ENCODE measurements around the gene CCDC89. TPM values are rescaled to one million over a fixed set of nuclear protein-coding genes. Genes with fewer than 3 reads are reported as not detected.

Gene CCDC89
- total and polyA plus RNA-seq, 9 of the 15 experiments (the other 6 are each of a cell fraction or from before 2014, with no cell fraction given): 0.07 to 0.09 TPM; not detected in 7

DNA sequence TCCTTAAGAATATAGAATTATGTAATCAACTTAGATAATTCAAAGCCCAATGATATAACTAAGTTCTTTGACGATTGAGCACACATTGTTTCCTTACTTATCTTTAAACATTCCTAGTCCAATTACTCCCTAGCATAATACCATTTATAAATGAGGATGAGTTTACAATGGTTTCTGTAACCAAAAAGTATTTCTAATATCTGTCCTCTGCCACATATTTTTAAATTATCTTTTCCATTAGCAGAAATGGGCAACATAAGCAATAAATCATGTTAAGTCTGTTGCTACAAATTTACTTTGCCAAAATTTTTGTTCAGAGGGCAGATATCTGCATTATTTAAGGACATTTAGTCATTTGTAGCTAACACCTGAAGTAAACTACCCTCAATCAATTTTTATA, 27.8 kb downstream of the CCDC89 start (continued):
- TF ChIP-seq, protein P1, sequence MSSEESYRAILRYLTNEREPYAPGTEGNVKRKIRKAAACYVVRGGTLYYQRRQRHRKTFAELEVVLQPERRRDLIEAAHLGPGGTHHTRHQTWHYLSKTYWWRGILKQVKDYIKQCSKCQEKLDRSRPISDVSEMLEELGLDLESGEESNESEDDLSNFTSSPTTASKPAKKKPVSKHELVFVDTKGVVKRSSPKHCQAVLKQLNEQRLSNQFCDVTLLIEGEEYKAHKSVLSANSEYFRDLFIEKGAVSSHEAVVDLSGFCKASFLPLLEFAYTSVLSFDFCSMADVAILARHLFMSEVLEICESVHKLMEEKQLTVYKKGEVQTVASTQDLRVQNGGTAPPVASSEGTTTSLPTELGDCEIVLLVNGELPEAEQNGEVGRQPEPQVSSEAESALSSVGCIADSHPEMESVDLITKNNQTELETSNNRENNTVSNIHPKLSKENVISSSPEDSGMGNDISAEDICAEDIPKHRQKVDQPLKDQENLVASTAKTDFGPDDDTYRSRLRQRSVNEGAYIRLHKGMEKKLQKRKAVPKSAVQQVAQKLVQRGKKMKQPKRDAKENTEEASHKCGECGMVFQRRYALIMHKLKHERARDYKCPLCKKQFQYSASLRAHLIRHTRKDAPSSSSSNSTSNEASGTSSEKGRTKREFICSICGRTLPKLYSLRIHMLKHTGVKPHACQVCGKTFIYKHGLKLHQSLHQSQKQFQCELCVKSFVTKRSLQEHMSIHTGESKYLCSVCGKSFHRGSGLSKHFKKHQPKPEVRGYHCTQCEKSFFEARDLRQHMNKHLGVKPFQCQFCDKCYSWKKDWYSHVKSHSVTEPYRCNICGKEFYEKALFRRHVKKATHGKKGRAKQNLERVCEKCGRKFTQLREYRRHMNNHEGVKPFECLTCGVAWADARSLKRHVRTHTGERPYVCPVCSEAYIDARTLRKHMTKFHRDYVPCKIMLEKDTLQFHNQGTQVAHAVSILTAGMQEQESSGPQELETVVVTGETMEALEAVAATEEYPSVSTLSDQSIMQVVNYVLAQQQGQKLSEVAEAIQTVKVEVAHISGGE (CRISPR knock-in tag; IDR thresholded peaks at IDR 0.05): no peak
- TF ChIP-seq HMG20A (CRISPR knock-in tag; conservative IDR thresholded peaks at IDR 0.05): no peak
- no peak for TF ChIP-seq ILK (tag; IDR thresholded peaks at IDR 0.05; ENCODE audit: borderline replicate concordance, low read depth)
- TF ChIP-seq SP1 (CRISPR knock-in tag; IDR thresholded peaks at IDR 0.05): no peak
- TF ChIP-seq, protein P2, sequence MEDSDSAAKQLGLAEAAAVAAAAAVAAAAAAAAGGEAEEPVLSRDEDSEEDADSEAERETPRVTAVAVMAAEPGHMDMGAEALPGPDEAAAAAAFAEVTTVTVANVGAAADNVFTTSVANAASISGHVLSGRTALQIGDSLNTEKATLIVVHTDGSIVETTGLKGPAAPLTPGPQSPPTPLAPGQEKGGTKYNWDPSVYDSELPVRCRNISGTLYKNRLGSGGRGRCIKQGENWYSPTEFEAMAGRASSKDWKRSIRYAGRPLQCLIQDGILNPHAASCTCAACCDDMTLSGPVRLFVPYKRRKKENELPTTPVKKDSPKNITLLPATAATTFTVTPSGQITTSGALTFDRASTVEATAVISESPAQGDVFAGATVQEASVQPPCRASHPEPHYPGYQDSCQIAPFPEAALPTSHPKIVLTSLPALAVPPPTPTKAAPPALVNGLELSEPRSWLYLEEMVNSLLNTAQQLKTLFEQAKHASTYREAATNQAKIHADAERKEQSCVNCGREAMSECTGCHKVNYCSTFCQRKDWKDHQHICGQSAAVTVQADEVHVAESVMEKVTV (CRISPR knock-in tag; IDR thresholded peaks at IDR 0.05): no peak
- TF ChIP-seq ZNF668 (CRISPR knock-in tag; IDR thresholded peaks at IDR 0.05): no peak
- no peak for TF ChIP-seq ZNF551 (CRISPR knock-in tag; IDR thresholded peaks at IDR 0.05)
